Posterior vena cava (tissue), 2 donors: Measurements from ENCODE around the gene XXYLT1. TPM values are rescaled to one million over a fixed set of nuclear protein-coding genes. Genes with fewer than 3 reads are reported as not detected.
A peak's percentile ranks its signal among the peaks of the same experiment; 100 is the strongest.
"Not testable (repeated sequence)": the region's sequence is repeated elsewhere in the genome, so short reads cannot be mapped to it uniquely, and the experiment has no call there.

Source experiments
- DNase-seq: peaks from one replicate; pipeline ENCODE4 v3.0.0-alpha.2; 2020; ENCODE audit warnings: low spot score
- intact Hi-C, 2 donors: fragments of 100-400 bp; cut with DNase I; formaldehyde crosslinking; loops; one replicate each; pipeline versions ENCODE4 v1.14.1 to v1.14.2; 2022 to 2023
- total RNA-seq, 2 donors: library from RNA; stranded (reverse); fragmentation: NEBNext Ultra II Directional; extraction: Animal tissue kit (Norgen Biotek cat#: 25700); gene quantifications; one replicate each; pipeline ENCODE4 v1.2.1, GENCODE V29; 2021
- donor health status: DM: yes; HTN: yes; CAD: no.
- donor health status: DM: yes; HTN: yes; CAD: no.

XXYLT1 gene
- total RNA-seq, 2 donors from 2014 or later: 11.3 to 15.7 TPM

GRCh38 chr3:195038161-195038560 is 232.8 kb downstream of the XXYLT1 start:
- intact Hi-C loops: no loop called here
- DNase-seq: no peak

DNA sequence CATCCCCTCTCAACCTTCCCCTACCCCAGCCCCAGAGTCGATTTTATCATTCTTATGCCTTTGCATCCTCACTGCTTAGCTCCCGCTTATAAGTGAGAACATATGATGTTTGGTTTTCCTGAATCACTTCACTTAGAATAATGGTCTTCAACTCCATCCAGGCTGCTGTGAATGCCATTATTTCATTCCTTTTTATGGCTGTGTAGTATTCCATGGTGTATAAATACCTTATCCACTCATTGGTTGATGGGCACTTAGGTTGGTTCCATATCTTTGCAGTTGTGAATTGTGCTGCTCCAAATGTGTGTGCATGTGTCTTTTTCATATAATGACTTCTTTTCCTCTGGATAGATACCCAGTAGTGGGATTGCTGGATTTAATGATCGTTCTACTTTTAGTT is 233.4 kb downstream of the XXYLT1 start:
- intact Hi-C loops: loop anchor here in 1 of 2 donors (2.0 kb wide), 1 partner anchor 29 kb away; no protein-coding TSS in a partner anchor
- DNase-seq: not testable (repeated sequence)

- intact Hi-C loops: loop anchor here in 1 of 2 donors (2.0 kb wide), 1 partner anchor 28 kb away; no protein-coding TSS in a partner anchor
- DNase-seq: no peak
These were observed 234.0 kb downstream of the XXYLT1 start for GRCh38 chr3:195036974-195037373.

GRCh38 chr3:195036574-195036973 is 234.4 kb downstream of the XXYLT1 start:
- intact Hi-C loops: loop anchor here in 1 of 2 donors (2.0 kb wide), 1 partner anchor 28 kb away; no protein-coding TSS in a partner anchor
- peak; percentile 49 for DNase-seq

DNA sequence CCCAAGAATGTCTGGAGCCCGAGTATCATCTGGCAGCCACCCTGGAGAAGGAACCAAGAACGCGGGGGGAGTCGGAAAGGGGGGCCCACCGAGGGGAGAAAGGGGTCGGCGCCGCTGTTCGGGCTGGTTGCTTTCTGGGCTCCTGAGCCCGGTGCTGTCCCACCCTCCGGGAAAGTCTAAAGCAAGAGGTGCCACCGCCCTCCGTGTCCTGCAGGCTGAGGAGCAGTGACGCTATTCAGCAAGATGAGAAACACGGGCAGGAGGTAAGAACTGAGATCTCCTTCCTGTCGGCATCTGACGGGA is 234.8 kb downstream of the XXYLT1 start:
- intact Hi-C loops: loop anchor here in 1 of 2 donors (2.0 kb wide), 1 partner anchor 27 kb away; no protein-coding TSS in a partner anchor
- peak; percentile 61 for DNase-seq

DNA sequence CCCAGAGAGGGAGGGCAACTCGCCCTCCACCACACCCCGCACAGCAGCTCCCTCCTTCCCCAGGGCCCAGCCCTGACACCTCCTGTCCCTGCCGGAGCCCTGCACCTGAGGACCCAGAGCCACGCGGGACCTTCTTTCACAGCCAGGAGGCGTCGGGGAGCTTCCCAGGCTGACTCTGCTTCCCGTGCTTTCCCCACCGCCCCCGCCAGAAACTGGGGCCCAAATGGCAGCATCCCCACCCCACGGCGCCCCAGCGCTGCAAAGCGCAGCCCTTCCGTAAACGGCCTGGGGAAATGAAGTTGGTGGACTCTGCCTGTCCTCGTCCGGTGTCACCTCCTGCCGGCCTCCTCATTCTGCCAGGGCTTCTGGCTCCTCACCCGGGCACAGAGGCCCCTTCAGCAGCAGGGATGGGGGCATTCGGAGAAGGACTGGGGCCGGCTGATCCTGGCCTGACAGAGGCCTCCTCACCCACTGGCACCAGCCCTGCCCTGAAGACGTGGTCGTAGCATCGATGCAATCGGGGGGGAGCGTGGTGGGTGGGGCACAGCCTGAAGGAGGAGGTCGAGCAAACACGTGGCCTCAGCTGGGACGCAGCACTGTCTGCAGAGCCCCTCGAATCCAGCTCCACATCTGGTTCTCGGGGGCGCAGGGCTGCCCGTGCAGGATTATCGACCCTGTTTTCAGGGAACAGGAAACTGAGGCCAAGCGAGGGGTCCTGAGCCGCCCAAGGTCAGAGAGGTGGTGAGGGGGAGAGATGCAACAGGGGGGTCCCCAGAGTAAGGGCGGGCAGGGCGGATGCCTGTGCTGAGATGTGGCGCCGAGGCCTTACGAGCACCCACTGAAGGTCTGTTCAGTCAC is 235.4 kb downstream of the XXYLT1 start:
- intact Hi-C loops: loop anchor here in 1 of 2 donors (2.0 kb wide), 1 partner anchor 27 kb away; no protein-coding TSS in a partner anchor
- DNase-seq: peak; percentile 74

DNA sequence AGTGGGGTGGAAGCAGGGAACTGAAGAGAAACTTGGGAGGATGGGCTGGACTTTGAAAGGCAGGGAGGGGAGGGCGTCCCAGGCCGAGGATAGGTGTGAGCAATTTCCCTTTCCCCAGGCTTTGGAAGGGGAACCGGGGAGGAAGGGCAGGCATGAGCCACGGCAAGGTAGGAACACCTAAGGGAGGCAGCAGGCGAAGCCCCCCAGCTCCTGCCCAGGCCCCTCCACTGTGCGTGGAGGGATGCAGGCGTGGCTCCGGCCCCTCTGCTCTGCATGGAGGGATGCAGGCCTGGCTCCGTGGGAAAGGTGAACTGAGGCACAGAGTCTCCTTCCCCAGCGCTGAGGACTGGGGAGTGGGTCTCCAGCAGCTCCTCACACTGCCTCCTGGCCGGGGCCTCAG is 236.4 kb downstream of the XXYLT1 start:
- intact Hi-C loops: no loop called here
- DNase-seq: peak; percentile 65

DNA sequence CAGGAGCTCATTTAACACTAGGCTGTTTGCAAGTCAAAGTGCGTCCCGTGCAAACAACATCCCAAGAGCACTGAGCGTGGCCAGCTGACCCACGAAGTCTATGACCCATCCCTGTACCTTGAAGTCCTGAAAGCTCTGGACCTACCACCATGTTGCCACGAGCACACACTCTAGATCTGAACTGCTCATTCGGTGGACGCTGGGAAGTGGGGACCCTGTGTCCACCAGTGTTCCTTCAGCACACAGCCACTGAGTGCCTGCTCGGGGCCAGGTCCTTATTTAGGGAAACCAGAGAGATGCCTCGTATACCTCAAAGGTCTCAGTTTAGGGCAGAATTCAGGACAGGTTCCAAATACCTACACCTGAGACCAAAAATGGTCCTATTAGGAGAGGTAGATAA is 236.9 kb downstream of the XXYLT1 start:
- peak; percentile 46 for DNase-seq
- intact Hi-C loops: no loop called here

- intact Hi-C loops: no loop called here
- DNase-seq: peak; percentile 68
These were observed 237.3 kb downstream of the XXYLT1 start for GRCh38 chr3:195033531-195034091.

- DNase-seq: no peak
- intact Hi-C loops: no loop called here
These were observed 238.0 kb downstream of the XXYLT1 start for GRCh38 chr3:195032955-195033354.

DNA sequence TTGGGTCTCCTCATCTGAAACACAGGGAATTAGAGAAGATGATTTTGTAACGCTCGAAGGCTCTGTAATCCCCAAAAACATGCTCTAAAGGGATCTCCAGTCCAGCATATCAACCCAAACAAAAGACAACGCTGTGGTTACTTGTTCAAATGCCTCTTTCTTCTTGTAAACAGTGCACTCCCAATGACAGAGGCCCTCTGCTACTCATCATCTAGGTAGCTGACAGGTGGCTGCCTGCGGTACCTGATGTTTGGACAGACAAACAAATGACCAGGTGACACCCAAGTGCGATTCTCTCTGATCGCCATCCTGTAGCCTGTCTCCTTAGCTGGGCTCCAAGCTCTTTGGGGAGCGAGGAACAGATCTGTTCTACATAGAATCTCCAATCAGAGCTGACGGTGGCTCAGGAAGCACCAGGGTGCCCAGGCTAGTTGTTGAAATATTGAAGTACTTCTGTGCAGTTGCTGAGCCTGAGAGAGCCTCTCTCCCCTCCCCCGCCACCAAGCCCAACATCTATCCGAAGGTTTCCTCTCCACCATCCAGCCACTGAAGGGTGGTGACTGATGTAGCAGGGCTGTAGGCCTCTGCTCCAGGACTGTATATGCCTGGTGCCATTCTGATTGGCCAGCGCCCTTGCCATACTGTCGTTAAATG is 238.7 kb downstream of the XXYLT1 start:
- intact Hi-C loops: no loop called here
- peak; percentile 37 for DNase-seq

DNA sequence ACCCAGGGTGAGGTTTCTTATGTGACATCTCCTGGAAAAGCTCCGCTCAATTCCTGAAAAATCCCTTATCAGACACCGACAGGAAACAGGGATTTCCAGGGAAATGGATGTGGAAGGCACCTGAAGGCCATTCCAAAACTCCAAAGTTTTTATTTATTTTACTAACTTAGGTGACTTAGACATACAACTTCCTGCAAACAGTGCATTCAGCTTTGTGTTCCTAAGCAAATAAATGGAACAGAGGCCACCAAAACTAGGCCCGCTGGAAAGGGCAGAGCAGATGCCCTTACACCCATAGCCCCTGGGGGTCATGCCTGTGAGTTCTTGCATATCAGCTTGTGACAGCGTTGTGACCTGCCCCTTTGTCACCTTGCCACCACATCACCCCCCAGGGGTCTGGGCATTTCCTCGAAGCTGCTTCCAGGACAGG is 239.4 kb downstream of the XXYLT1 start:
- peak; percentile 45 for DNase-seq
- intact Hi-C loops: no loop called here

GRCh38 chr3:195030791-195031321 is 240.1 kb downstream of the XXYLT1 start:
- peak; percentile 77 for DNase-seq
- intact Hi-C loops: no loop called here

- intact Hi-C loops: no loop called here
- peak; percentile 26 for DNase-seq
These were observed 241.9 kb downstream of the XXYLT1 start for GRCh38 chr3:195028877-195029606.

GRCh38 chr3:195025884-195026200 is 245.1 kb downstream of the XXYLT1 start:
- intact Hi-C loops: no loop called here

DNA sequence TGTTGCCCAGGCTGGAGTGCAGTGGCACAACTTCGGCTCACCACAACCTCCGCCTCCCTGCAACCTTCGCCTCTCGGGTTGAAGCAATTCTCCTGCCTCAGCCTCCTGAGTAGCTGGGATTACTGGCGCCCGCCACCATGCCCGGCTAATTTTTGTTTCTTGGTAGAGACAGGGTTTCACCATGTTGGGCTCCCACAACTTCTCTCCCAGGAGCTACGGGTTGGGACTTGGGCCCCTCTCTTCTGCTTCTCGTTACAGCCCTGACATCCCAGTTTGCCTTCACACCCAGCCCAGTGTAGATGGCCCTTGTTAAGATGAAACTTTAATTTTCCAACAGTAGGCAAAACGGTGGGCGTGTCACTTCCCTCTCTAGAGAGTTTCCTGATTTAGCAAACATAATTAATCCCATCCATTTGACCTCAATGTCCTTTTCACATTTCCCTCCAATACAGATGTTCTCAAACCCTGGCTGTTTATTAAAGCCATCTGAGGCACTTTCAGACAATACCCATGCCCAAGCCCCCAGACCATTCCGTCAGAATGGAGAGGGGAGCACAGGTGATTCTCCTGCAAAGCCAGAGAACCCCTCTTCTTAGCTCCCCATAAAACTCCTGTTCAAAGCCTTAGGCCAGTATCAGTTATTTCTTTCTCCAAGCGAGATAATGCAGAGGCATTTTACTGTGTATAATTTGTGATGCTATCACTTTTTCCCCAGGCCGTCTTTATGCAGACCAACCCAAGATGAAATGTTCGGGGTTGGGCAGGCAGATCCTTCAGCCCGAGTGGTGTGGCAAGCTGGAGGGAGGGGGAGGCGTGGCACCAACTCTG is 245.7 kb downstream of the XXYLT1 start:
- intact Hi-C loops: no loop called here
- DNase-seq: peak; percentile 24

More at GRCh38 chr3:195025884-195026200, 245.1 kb downstream of the XXYLT1 start:
- peak; percentile 49 for DNase-seq

DNA sequence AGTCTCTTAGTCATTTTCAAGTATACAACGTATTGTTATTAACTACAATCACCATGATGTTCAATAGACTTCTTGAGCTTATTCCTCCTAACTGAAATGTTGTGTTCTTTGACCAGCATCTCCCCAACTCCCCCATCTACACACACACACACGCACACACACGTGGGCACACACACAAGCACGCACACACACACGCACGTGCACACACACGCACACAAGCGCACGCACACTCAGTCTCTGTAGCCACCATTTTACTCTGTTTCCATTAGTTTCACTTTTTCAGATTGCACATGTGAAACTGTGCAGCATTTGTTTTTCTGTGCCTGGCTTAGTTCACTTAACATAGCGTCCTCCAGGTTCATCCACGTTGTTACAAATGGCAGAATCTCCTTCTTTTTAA is 247.0 kb downstream of the XXYLT1 start:
- intact Hi-C loops: no loop called here
- DNase-seq: peak; percentile 35

GRCh38 chr3:195023576-195023975 is 247.4 kb downstream of the XXYLT1 start:
- intact Hi-C loops: no loop called here
- DNase-seq: no peak
